PC-9 (cell line): Measurements from ENCODE around the gene MRPL43.

Experiments used
- CTCF ChIP-seq: fragments of 200-600 bp; sonication (generic); conservative IDR thresholded peaks from 2 replicates; pipeline ENCODE4 v1.6.1; 2017; ENCODE audit warnings: mixed run types, antibody characterized with exemption, mild to moderate bottlenecking, moderate library complexity
- EZH2 ChIP-seq: fragments of 200-600 bp; sonication (generic); IDR thresholded peaks from 2 replicates; pipeline ENCODE4 v1.8.0; 2017; ENCODE audit warnings: antibody characterized with exemption, low read depth

DNA sequence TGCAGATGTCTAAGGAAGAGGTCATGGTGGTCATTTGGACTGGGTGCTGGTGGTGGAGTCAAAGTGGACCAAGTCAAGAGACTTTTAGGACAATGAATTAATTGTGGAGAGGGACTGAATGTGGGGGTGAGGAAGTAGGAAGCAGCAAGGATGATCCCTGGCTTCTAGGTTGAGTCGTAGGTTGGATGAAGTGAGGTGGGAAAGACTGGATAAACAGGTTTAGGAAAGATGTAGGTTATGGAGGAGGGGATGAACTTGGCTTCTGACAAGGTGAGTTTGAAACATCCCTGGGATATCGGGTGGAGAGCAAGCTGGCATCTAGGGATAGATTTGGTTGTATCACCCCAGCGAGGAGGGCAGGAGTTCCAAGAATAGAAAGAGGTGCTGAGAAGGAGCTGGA is 10.4 kb downstream of the MRPL43 start:
- TF ChIP-seq CTCF, result no peak
- no peak for TF ChIP-seq EZH2
